OCI-LY7 (cell line): Measurements from ENCODE around the gene OSER1.

Source experiments
- CTCF ChIP-seq: fragments of 200-600 bp; sonication (generic); conservative IDR thresholded peaks from 2 replicates; pipeline ENCODE4 v1.5.1; 2014; ENCODE audit warnings: mild to moderate bottlenecking, antibody characterized with exemption, low read length, moderate library complexity, mixed read lengths
- EZH2phosphoT487 ChIP-seq: fragments of 200-600 bp; sonication (generic); IDR thresholded peaks from 2 replicates; pipeline ENCODE4 v1.6.1; 2018; ENCODE audit warnings: low read depth, borderline replicate concordance, mild to moderate bottlenecking, mixed run types, antibody characterized with exemption, low read length, moderate library complexity, mixed read lengths

- TF ChIP-seq CTCF (no peak), EZH2phosphoT487 (no peak)
Observed at GRCh38 chr20:44182135-44182765, 28.3 kb downstream of the OSER1 start.
